K562 (cell line): ENCODE measurements around the gene CPVL. TPM values are rescaled to one million over a fixed set of nuclear protein-coding genes. Genes with fewer than 3 reads are reported as not detected.

Experiments
- BRF1 ChIP-seq: IDR thresholded peaks from 3 replicates; pipeline ENCODE4 v1.6.1; 2011; ENCODE audit warnings: borderline replicate concordance, mild to moderate bottlenecking; ENCODE audit not compliant: insufficient read length; ENCODE audit errors: extremely low read depth
- CAMTA2 ChIP-seq: fragments of 250-450 bp; sonication (Bioruptor Pico); conservative IDR thresholded peaks from 2 replicates; pipeline ENCODE4 v1.5.1; 2022
- EGR1 ChIP-seq: fragments of 450-650 bp; conservative IDR thresholded peaks from 2 replicates; pipeline ENCODE4 v1.6.1; 2017; ENCODE audit warnings: mild to moderate bottlenecking
- KLF16 ChIP-seq: IDR thresholded peaks from 2 replicates; pipeline ENCODE4 v1.6.1; 2016; ENCODE audit warnings: antibody characterized with exemption
- NFE2 ChIP-seq: IDR thresholded peaks from 2 replicates; pipeline ENCODE4 v1.6.1; 2014; ENCODE audit warnings: antibody characterized with exemption, low read depth
- PHB2 ChIP-seq: fragments of 450-650 bp; IDR thresholded peaks from 2 replicates; pipeline ENCODE4 v1.6.1; 2017; ENCODE audit warnings: low read depth
- polyA plus RNA-seq, 8 experiments: library from polyadenylated mRNA; depleted of rRNA in 4 of 8; stranded (reverse) in 5 of 8; unstranded in 3 of 8; fragments of >200 nt; fragmentation: Nextera tagmentation in 2 of 8; fragmentation: Illumina TruSeq in 1 of 8; extraction: Ambion mirVana in 2 of 8; extraction: Trizol in 1 of 8; gene quantifications; 2 replicates each; pipeline versions ENCODE4 v1.2.1 to v1.2.3, GENCODE V29; 2011 to 2014; ENCODE audit warnings: inconsistent platforms in 1 of 8, missing spikeins in 1 of 8
- total RNA-seq, 7 experiments: library from RNA; depleted of rRNA in 6 of 7; stranded (reverse); fragments of >200 nt in 6 of 7; fragmentation: Illumina TruSeq in 2 of 7; extraction: Trizol in 2 of 7; gene quantifications; 2 replicates each; pipeline versions ENCODE4 v1.2.1 to v1.2.3, GENCODE V29; 2011 to 2021; ENCODE audit warnings: low replicate concordance in 1 of 7
- TF ChIP-seq, protein P1 (sequence below): fragments of 250-450 bp; sonication (Bioruptor Pico); IDR thresholded peaks from 2 replicates; pipeline ENCODE4 v1.5.0; 2021; ENCODE audit warnings: mild to moderate bottlenecking, borderline replicate concordance
- TF ChIP-seq, protein P2 (sequence below): fragments of 250-450 bp; sonication (Bioruptor Pico); IDR thresholded peaks from 2 replicates; pipeline ENCODE4 v1.4.0; 2020; ENCODE audit warnings: mild to moderate bottlenecking, moderate library complexity, borderline replicate concordance
- TF ChIP-seq, protein P3 (sequence below): sonication (generic); formaldehyde crosslinking; IDR thresholded peaks from 2 replicates; pipeline ENCODE4 v1.8.0; 2022; ENCODE audit warnings: mild to moderate bottlenecking, missing genetic modification reagents, borderline replicate concordance
- TF ChIP-seq, protein P4 (sequence below): fragments of 450-650 bp; IDR thresholded peaks from 2 replicates; pipeline ENCODE4 v1.6.1; 2016; ENCODE audit warnings: missing biosample characterization, missing genetic modification characterization

The CPVL gene
- total and polyA plus RNA-seq, 9 of the 15 experiments (the other 6 are each of a cell fraction or from before 2014, with no cell fraction given), result 0.89 to 2.4 (median 1.5) TPM

DNA sequence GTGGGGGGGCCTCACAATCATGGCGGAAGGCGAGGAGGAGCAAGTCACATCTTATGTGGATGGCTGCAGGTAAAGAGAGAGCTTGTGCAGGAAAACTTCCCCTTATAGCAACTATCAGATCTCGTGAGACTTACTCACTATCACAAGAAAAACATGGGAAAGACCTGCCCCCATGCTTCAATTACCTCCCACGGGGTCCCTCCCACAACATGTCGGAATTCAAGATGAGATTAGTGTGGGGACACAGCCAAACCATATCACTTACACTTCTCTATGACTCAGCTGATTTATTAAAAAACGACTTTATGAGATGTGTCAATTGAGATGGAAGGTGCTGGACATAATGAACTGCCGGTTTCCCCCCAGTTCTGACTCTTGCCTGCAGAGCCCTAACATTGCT lies 24.4 kb upstream of the CPVL start (continued):
- TF ChIP-seq, protein P1, sequence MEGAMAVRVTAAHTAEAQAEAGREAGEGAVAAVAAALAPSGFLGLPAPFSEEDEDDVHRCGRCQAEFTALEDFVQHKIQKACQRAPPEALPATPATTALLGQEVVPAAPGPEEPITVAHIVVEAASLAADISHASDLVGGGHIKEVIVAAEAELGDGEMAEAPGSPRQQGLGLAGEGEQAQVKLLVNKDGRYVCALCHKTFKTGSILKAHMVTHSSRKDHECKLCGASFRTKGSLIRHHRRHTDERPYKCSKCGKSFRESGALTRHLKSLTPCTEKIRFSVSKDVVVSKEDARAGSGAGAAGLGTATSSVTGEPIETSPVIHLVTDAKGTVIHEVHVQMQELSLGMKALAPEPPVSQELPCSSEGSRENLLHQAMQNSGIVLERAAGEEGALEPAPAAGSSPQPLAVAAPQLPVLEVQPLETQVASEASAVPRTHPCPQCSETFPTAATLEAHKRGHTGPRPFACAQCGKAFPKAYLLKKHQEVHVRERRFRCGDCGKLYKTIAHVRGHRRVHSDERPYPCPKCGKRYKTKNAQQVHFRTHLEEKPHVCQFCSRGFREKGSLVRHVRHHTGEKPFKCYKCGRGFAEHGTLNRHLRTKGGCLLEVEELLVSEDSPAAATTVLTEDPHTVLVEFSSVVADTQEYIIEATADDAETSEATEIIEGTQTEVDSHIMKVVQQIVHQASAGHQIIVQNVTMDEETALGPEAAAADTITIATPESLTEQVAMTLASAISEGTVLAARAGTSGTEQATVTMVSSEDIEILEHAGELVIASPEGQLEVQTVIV (CRISPR knock-in tag), result no peak
- TF ChIP-seq EGR1 (0 out of 2 replicates have a peak, but pooled peaks have one; percentile 12), NFE2 (0 out of 2 replicates have a peak, but pooled peaks have one; percentile 37), PHB2 (no peak), BRF1 (no peak), CAMTA2 (CRISPR knock-in tag) (no peak), KLF16 (no peak)
- TF ChIP-seq, protein P2, sequence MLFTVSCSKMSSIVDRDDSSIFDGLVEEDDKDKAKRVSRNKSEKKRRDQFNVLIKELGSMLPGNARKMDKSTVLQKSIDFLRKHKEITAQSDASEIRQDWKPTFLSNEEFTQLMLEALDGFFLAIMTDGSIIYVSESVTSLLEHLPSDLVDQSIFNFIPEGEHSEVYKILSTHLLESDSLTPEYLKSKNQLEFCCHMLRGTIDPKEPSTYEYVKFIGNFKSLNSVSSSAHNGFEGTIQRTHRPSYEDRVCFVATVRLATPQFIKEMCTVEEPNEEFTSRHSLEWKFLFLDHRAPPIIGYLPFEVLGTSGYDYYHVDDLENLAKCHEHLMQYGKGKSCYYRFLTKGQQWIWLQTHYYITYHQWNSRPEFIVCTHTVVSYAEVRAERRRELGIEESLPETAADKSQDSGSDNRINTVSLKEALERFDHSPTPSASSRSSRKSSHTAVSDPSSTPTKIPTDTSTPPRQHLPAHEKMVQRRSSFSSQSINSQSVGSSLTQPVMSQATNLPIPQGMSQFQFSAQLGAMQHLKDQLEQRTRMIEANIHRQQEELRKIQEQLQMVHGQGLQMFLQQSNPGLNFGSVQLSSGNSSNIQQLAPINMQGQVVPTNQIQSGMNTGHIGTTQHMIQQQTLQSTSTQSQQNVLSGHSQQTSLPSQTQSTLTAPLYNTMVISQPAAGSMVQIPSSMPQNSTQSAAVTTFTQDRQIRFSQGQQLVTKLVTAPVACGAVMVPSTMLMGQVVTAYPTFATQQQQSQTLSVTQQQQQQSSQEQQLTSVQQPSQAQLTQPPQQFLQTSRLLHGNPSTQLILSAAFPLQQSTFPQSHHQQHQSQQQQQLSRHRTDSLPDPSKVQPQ (CRISPR knock-in tag), result no peak
- TF ChIP-seq, protein P3, sequence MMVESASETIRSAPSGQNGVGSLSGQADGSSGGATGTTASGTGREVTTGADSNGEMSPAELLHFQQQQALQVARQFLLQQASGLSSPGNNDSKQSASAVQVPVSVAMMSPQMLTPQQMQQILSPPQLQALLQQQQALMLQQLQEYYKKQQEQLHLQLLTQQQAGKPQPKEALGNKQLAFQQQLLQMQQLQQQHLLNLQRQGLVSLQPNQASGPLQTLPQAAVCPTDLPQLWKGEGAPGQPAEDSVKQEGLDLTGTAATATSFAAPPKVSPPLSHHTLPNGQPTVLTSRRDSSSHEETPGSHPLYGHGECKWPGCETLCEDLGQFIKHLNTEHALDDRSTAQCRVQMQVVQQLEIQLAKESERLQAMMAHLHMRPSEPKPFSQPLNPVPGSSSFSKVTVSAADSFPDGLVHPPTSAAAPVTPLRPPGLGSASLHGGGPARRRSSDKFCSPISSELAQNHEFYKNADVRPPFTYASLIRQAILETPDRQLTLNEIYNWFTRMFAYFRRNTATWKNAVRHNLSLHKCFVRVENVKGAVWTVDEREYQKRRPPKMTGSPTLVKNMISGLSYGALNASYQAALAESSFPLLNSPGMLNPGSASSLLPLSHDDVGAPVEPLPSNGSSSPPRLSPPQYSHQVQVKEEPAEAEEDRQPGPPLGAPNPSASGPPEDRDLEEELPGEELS, result no peak
- TF ChIP-seq, protein P4, sequence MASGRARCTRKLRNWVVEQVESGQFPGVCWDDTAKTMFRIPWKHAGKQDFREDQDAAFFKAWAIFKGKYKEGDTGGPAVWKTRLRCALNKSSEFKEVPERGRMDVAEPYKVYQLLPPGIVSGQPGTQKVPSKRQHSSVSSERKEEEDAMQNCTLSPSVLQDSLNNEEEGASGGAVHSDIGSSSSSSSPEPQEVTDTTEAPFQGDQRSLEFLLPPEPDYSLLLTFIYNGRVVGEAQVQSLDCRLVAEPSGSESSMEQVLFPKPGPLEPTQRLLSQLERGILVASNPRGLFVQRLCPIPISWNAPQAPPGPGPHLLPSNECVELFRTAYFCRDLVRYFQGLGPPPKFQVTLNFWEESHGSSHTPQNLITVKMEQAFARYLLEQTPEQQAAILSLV, result no peak
